SU-DHL-6 (cell line): Measurements from ENCODE around the gene PCDH18.
A peak's percentile ranks its signal among the peaks of the same experiment; 100 is the strongest.

Source experiments
- H2AFZ ChIP-seq: fragments of 200-600 bp; sonication (generic); 2 replicates; pipeline ENCODE4 v1.6.1; 2014; ENCODE audit warnings: low read depth, mild to moderate bottlenecking, moderate library complexity, mixed read lengths, antibody characterized with exemption, low read length; ENCODE audit not compliant: severe bottlenecking
- H3F3A ChIP-seq: fragments of 200-600 bp; shearing (Covaris generic); 2 replicates; pipeline ENCODE4 v1.6.0; 2016; ENCODE audit warnings: antibody characterized with exemption, mild to moderate bottlenecking; ENCODE audit not compliant: insufficient read depth
- H3K27ac ChIP-seq: fragments of 200-600 bp; sonication (generic); 2 replicates; pipeline ENCODE4 v1.5.1; 2016; ENCODE audit warnings: low read depth, mild to moderate bottlenecking, low read length, moderate library complexity, mixed read lengths
- H3K27me3 ChIP-seq: fragments of 200-600 bp; sonication (generic), shearing (Covaris generic); 2 replicates; pipeline ENCODE4 v1.6.0; 2014; ENCODE audit warnings: mild to moderate bottlenecking, low read length
- H3K36me3 ChIP-seq: fragments of 200-600 bp; sonication (generic); 2 replicates; pipeline ENCODE4 v1.6.1; 2014; ENCODE audit warnings: mild to moderate bottlenecking, low read length, mixed read lengths
- H3K4me2 ChIP-seq: fragments of 300-600, 200-600 bp; shearing (Covaris generic), sonication (generic); 2 replicates; pipeline ENCODE4 v1.6.0; 2014; ENCODE audit warnings: low read length, low read depth, mild to moderate bottlenecking; ENCODE audit not compliant: poor library complexity, severe bottlenecking
- H3K4me3 ChIP-seq: fragments of 200-600 bp; sonication (generic); 2 replicates; pipeline ENCODE4 v1.5.1; 2014; ENCODE audit warnings: antibody characterized with exemption, low read length, mild to moderate bottlenecking, mixed read lengths; ENCODE audit not compliant: insufficient read depth, poor library complexity, severe bottlenecking
- H3K79me2 ChIP-seq: fragments of 200-600 bp; sonication (generic); 2 replicates; pipeline ENCODE4 v1.6.1; 2014; ENCODE audit warnings: mild to moderate bottlenecking, low read length, moderate library complexity; ENCODE audit not compliant: insufficient read depth
- H3K9ac ChIP-seq: fragments of 200-600 bp; sonication (generic); 2 replicates; pipeline ENCODE4 v1.7.0; 2014; ENCODE audit warnings: mild to moderate bottlenecking, low read length
- H3K9me2 ChIP-seq: fragments of 200-600 bp; sonication (generic); replicated peaks from 2 replicates; pipeline ENCODE4 v1.6.1; 2014; ENCODE audit warnings: low read length; ENCODE audit not compliant: insufficient read depth
- H3K9me3 ChIP-seq: fragments of 200-600 bp; sonication (generic); 2 replicates; pipeline ENCODE4 v1.6.1; 2014; ENCODE audit warnings: low read length, mixed read lengths; ENCODE audit not compliant: insufficient read depth
- H4K20me1 ChIP-seq: fragments of 200-600 bp; sonication (generic); 2 replicates; pipeline ENCODE4 v1.6.1; 2014; ENCODE audit warnings: low read depth, mild to moderate bottlenecking, antibody characterized with exemption, low read length, moderate library complexity, mixed read lengths
- EZH2phosphoT487 ChIP-seq: fragments of 200-600 bp; sonication (generic), shearing (Covaris generic); conservative IDR thresholded peaks from 2 replicates; pipeline ENCODE4 v1.6.1; 2018; ENCODE audit warnings: mild to moderate bottlenecking, antibody characterized with exemption, low read length, moderate library complexity, mixed read lengths
- TF ChIP-seq, protein P1 (sequence below): fragments of 200-600 bp; sonication (generic); IDR thresholded peaks from one replicate; pipeline ENCODE4 v1.5.1; 2017; ENCODE audit warnings: antibody characterized with exemption, mild to moderate bottlenecking, low read length, moderate library complexity; ENCODE audit not compliant: insufficient read depth, poor library complexity, severe bottlenecking

PCDH18 gene, protein sequence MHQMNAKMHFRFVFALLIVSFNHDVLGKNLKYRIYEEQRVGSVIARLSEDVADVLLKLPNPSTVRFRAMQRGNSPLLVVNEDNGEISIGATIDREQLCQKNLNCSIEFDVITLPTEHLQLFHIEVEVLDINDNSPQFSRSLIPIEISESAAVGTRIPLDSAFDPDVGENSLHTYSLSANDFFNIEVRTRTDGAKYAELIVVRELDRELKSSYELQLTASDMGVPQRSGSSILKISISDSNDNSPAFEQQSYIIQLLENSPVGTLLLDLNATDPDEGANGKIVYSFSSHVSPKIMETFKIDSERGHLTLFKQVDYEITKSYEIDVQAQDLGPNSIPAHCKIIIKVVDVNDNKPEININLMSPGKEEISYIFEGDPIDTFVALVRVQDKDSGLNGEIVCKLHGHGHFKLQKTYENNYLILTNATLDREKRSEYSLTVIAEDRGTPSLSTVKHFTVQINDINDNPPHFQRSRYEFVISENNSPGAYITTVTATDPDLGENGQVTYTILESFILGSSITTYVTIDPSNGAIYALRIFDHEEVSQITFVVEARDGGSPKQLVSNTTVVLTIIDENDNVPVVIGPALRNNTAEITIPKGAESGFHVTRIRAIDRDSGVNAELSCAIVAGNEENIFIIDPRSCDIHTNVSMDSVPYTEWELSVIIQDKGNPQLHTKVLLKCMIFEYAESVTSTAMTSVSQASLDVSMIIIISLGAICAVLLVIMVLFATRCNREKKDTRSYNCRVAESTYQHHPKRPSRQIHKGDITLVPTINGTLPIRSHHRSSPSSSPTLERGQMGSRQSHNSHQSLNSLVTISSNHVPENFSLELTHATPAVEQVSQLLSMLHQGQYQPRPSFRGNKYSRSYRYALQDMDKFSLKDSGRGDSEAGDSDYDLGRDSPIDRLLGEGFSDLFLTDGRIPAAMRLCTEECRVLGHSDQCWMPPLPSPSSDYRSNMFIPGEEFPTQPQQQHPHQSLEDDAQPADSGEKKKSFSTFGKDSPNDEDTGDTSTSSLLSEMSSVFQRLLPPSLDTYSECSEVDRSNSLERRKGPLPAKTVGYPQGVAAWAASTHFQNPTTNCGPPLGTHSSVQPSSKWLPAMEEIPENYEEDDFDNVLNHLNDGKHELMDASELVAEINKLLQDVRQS

DNA sequence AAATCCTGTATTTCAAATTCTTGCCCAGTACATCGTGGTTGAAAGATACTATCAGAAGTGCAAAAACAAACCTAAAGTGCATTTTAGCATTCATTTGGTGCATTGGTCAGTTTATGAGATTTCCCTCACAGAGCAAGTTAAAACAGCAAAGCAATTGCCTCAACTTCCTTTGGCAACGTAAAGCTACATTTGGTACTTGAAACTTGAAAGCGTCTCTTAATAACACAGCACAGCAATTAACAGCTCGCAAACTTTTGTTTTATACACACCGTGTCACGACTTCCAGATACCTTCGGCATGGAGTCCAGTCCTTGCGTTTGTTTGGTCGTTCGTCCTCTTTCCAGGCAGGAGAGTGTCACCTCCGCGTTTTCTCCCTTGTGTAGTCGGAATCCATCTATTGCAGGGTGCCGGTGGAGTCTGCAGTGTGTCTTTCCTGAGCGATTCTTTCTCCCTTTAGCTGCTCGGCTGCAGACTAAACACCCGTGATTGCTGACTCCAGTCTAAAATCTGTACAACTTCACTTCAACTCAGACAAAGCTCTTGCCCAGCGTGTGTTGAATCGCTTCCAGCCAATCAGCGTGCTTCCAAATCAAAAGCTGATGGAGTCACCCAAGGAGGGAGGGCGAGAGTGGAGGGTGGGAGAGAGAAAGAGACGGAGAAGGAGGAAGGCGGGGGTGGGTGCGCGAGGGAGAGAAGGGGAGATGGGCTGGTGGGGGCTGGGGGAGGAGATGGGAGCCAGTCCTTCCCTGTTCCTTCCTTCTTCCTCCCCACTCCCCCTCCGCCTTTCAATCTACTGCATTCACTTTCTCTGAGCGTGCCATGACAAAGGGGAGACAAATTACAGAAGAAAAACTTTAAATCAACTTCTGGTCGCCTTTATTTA is at the start of gene PCDH18:
Gene PCDH18 (minus strand): TSS at position 509 of the 883 bp plus-strand sequence. CDS start 406 bp downstream, at position 103.
- Histone ChIP-seq H3K9me2 (no peaks in the 10 kb centered on the region), H3K27ac (no peak within 1 kb of the TSS), H3K36me3 (no peaks in the 10 kb centered on the region), H4K20me1 (no peaks in the 10 kb centered on the region), H2AFZ (no peak within 1 kb of the TSS), H3K79me2 (no peaks in the 10 kb centered on the region), H3K9ac (no peak within 1 kb of the TSS), H3K9me3 (no peaks in the 10 kb centered on the region), H3K27me3 (no peaks in the 10 kb centered on the region), H3K4me2 (no peak within 1 kb of the TSS), H3K4me3 (no peak within 1 kb of the TSS), H3F3A (no peaks in the 10 kb centered on the region)
- TF ChIP-seq, protein P1, sequence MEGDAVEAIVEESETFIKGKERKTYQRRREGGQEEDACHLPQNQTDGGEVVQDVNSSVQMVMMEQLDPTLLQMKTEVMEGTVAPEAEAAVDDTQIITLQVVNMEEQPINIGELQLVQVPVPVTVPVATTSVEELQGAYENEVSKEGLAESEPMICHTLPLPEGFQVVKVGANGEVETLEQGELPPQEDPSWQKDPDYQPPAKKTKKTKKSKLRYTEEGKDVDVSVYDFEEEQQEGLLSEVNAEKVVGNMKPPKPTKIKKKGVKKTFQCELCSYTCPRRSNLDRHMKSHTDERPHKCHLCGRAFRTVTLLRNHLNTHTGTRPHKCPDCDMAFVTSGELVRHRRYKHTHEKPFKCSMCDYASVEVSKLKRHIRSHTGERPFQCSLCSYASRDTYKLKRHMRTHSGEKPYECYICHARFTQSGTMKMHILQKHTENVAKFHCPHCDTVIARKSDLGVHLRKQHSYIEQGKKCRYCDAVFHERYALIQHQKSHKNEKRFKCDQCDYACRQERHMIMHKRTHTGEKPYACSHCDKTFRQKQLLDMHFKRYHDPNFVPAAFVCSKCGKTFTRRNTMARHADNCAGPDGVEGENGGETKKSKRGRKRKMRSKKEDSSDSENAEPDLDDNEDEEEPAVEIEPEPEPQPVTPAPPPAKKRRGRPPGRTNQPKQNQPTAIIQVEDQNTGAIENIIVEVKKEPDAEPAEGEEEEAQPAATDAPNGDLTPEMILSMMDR = no peak
- TF ChIP-seq EZH2phosphoT487 = no peak

DNA sequence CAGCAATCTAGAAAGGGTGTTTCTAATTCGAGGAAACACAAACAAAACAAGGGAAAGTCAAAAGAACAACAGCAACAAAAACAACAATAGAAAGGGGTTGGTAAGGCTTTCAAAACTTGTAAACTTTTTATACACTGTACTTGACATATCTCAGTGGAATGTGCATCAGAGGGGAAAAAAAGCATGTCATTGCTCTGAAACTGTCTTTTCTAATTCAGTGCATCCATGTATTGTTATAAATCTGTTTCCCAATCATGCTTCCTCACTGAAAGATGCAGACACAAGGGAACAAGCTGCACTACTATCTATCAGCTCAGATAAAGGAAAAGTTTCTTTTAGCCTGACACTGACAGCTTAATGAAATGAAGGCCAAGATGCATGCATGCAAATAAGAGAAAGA is 44.2 kb upstream of the PCDH18 start:
- no peak overlapping the region for H3K27ac ChIP-seq
- H3F3A ChIP-seq = no peaks in the 10 kb centered on the region
- no peaks in the 10 kb centered on the region for H3K9me3 ChIP-seq
- H3K79me2 ChIP-seq = no peaks in the 10 kb centered on the region
- no peak overlapping the region for H3K4me3 ChIP-seq
- H3K4me2 ChIP-seq = peak overlapping the region; percentile 5
- no peaks in the 10 kb centered on the region for H4K20me1 ChIP-seq
- H3K9ac ChIP-seq = no peak overlapping the region
- peak overlapping the region; percentile 48 for H2AFZ ChIP-seq
- H3K9me2 ChIP-seq = no peaks in the 10 kb centered on the region
- no peaks in the 10 kb centered on the region for H3K36me3 ChIP-seq
- H3K27me3 ChIP-seq = no peaks in the 10 kb centered on the region
- TF ChIP-seq, protein P1 = no peak

DNA sequence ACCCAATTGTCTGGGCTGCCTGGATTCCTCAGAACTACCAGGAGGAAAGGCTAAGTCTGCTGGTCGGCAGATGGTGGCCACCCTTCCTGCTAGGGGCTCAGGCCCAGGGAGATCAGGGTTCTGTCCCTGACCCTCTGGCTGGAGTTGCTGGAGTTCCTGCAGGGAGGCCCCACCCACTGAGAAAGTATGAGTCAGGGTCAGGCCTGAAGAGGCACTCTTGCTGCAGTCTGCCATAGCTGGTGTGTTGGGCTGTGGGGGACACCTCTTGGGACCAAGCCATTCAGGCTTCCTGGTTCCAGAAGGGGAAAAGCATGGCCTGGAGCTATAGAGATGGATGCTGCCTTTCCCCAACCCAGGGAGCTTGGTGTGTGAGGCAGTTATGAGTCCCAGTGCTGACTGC is 40.4 kb upstream of the PCDH18 start:
- no peaks in the 10 kb centered on the region for H3K36me3 ChIP-seq
- no peak overlapping the region for H3K4me3 ChIP-seq
- H2AFZ ChIP-seq = no peak overlapping the region
- no peaks in the 10 kb centered on the region for H3K79me2 ChIP-seq
- TF ChIP-seq EZH2phosphoT487 = no peak
- TF ChIP-seq, protein P1 = no peak
- no peak overlapping the region for H3K4me2 ChIP-seq
- H4K20me1 ChIP-seq = no peaks in the 10 kb centered on the region
- H3F3A ChIP-seq = no peaks in the 10 kb centered on the region
- no peaks in the 10 kb centered on the region for H3K27me3 ChIP-seq
- H3K9me2 ChIP-seq = no peaks in the 10 kb centered on the region
- H3K27ac ChIP-seq = no peak overlapping the region
- H3K9ac ChIP-seq = no peak overlapping the region
- no peaks in the 10 kb centered on the region for H3K9me3 ChIP-seq
